Gastroesophageal sphincter (tissue), 3 donors: ENCODE data around the gene SLC29A3.

Source experiments
- CTCF ChIP-seq, 4 experiments: fragments of 200-600 bp in 2 of 4; fragments of 450-650 bp in 2 of 4; sonication (generic) in 1 of 4; IDR thresholded peaks; one replicate each; pipeline ENCODE4 v1.5.1; 2017 to 2019; ENCODE audit warnings: antibody characterized with exemption in 4 of 4, mild to moderate bottlenecking in 2 of 4, moderate library complexity in 2 of 4
- EP300 ChIP-seq: sonication (generic); formaldehyde crosslinking; IDR thresholded peaks from one replicate; pipeline ENCODE4 v1.6.1; 2017; ENCODE audit warnings: antibody characterized with exemption, mild to moderate bottlenecking
- POLR2A ChIP-seq, 2 donors: fragments of 450-650 bp; IDR thresholded peaks; one replicate each; pipeline ENCODE4 v1.6.1; 2017; ENCODE audit warnings: antibody characterized with exemption in 2 of 2, mild to moderate bottlenecking in 2 of 2, moderate library complexity in 1 of 2
- POLR2AphosphoS5 ChIP-seq: sonication (generic); formaldehyde crosslinking; IDR thresholded peaks from one replicate; pipeline ENCODE4 v1.6.1; 2017; ENCODE audit warnings: antibody characterized with exemption

- no peak for TF ChIP-seq CTCF (IDR thresholded peaks at IDR 0.05)
- no peak for TF ChIP-seq POLR2A (IDR thresholded peaks at IDR 0.05)
- TF ChIP-seq EP300 = no peak
- TF ChIP-seq POLR2AphosphoS5 = no peak
Measured at GRCh38 chr10:71290806-71291527, 28.1 kb upstream of the SLC29A3 start.
